Stimulated activated CD8-positive, alpha-beta memory T cell treated with anti-CD3 and anti-CD28 coated beads, Interleukin-12 subunit alpha, Interleukin-12 subunit beta, amount 100 ng/mL, for 1 hour (primary cell): ENCODE data around the gene GPR35.
"Not testable (repeated sequence)": the region's sequence is repeated elsewhere in the genome, so short reads cannot be mapped to it uniquely, and the experiment has no call there.

ENCODE experiments used
- DNase-seq: peaks from one replicate; pipeline ENCODE4 v3.0.0-alpha.2; 2020; ENCODE audit warnings: low read depth

Gene GPR35

GRCh38 chr2:240662681-240663080 lies 37.4 kb downstream of the GPR35 start:
- DNase-seq: no peak

- no peak for DNase-seq
These were observed 38.4 kb downstream of the GPR35 start for GRCh38 chr2:240663546-240664190.

- no peak for DNase-seq
These were observed 39.3 kb downstream of the GPR35 start for GRCh38 chr2:240664622-240665021.

GRCh38 chr2:240670402-240670801 lies 45.1 kb downstream of the GPR35 start:
- no peak for DNase-seq

- no peak for DNase-seq
These were observed 45.7 kb downstream of the GPR35 start for GRCh38 chr2:240670950-240671349.

- DNase-seq: no peak
These were observed 46.9 kb downstream of the GPR35 start for GRCh38 chr2:240672076-240672700.

GRCh38 chr2:240672701-240673190 lies 47.5 kb downstream of the GPR35 start:
- DNase-seq: no peak

- not testable (repeated sequence) for DNase-seq
These were observed 49.3 kb downstream of the GPR35 start for GRCh38 chr2:240674461-240675184.

- DNase-seq: not testable (repeated sequence)
These were observed 50.1 kb downstream of the GPR35 start for GRCh38 chr2:240675345-240675744.

- DNase-seq: not testable (repeated sequence)
These were observed 52.8 kb downstream of the GPR35 start for GRCh38 chr2:240678043-240678442.

- not testable (repeated sequence) for DNase-seq
These were observed 53.6 kb downstream of the GPR35 start for GRCh38 chr2:240678909-240679308.

- DNase-seq: not testable (repeated sequence)
These were observed 54.9 kb downstream of the GPR35 start for GRCh38 chr2:240680185-240680584.
